ENCODE results near the gene RAPGEF2. TPM values are rescaled to one million over a fixed set of nuclear protein-coding genes. Genes with fewer than 3 reads are reported as not detected.
"Not testable (repeated sequence)": the region's sequence is repeated elsewhere in the genome, so short reads cannot be mapped to it uniquely, and the experiment has no call there.

The RAPGEF2 gene, protein sequence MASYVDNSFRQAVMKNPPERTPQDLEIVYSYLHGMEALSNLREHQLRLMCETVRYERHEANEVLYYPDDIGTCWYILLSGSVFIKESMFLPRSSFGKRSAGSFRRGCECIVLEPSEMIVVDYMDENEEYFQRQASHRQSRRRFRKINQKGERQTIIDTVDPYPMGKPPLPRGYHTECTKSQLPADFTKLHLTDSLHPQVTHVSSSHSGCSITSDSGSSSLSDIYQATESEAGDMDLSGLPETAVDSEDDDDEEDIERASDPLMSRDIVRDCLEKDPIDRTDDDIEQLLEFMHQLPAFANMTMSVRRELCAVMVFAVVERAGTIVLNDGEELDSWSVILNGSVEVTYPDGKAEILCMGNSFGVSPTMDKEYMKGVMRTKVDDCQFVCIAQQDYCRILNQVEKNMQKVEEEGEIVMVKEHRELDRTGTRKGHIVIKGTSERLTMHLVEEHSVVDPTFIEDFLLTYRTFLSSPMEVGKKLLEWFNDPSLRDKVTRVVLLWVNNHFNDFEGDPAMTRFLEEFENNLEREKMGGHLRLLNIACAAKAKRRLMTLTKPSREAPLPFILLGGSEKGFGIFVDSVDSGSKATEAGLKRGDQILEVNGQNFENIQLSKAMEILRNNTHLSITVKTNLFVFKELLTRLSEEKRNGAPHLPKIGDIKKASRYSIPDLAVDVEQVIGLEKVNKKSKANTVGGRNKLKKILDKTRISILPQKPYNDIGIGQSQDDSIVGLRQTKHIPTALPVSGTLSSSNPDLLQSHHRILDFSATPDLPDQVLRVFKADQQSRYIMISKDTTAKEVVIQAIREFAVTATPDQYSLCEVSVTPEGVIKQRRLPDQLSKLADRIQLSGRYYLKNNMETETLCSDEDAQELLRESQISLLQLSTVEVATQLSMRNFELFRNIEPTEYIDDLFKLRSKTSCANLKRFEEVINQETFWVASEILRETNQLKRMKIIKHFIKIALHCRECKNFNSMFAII (N-terminal part only)
- 10 to 100 TPM; 49.8 to 54.5 (median 50.0) TPM for polyA plus RNA-seq (ENCODE audit: insufficient read length in 3 of 3)

DNA sequence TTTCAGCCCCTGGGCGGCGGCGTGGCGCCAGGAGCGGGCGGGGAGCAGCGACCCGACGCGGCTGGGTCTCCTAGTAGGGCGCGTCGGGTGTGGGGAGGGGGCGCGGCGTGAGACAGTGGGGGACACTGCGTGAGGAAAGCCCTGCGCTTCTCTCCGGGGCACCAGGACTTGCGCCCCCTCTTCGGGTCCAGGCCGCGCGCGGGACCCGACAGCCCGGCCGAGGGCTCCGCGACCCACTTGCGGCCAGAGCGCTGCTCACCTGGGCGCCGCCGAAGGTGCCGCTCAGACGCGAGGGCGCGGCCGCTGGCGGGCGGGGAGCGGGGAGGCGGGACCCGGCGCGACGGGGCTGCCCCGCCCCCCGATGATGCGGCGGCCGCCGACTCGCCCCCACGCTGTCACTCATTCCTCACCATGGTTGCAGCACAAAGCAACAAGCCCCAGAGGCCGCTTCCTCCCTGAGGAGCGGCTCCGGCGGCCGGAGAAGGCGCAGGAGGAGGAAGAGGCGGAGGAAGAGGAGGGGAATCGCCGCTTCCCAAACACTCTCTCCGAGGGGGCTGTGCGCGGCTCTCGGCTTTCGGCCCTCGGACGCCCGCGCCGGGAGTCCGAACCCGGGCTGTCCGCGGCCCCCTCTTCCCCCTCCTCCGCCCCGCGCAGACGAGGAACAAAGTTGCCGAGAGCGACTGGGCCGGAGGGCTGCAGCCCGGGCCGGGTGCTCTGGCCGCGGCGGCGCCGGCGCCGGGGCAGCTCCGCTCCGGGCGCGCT, at the start of gene RAPGEF2:
Gene RAPGEF2 (plus strand): TSS at position 458 of the 762 bp plus-strand sequence. CDS start 1,084 bp downstream, outside the sequence.
- peak in 2 of 3 donors; percentile 85 to 88 for DNase-seq (ENCODE audit: low read depth in 3 of 3, low spot score in 2 of 3)

DNA sequence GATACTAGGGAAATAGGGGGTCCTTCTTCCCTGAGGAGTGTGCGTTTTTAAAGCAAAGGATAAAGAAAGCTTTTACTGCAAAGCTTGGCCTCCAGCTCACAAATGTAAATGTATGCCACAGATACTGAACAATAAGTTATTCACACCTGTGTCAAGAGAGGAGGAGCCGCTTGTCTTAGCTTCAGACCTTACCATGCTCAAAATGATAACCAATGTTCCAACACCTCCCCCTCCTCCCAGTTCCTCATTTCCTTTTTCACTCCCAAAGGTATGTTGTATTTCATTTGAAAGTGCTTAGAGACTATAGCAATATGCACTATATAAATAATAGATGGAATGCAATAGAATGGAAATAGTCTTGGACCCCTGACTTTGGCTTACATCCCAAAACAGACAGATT, 47.0 kb upstream of the RAPGEF2 start:
- DNase-seq (ENCODE audit: low read depth in 3 of 3, low spot score in 2 of 3) = no peak

DNA sequence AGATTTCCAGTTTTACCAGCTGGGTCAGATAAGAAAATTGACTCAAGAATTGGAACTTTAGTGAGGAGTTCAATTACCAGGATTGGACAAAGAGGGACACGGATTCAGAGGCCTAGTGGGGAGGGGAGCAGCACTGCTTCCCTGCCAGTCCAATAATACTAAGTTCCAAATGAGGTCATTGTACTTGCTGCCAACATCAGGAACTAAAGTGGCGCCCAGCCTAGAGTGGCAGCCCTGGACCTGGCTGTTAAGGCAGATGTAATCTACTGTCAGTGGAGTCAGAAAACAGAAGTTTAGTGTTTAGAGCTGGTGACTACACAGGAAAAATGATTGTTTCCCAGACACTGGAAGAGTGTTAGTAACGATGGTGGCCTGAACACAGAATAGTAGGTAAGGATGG, 42.7 kb upstream of the RAPGEF2 start:
- DNase-seq (ENCODE audit: low read depth in 3 of 3, low spot score in 2 of 3) = no peak

DNA sequence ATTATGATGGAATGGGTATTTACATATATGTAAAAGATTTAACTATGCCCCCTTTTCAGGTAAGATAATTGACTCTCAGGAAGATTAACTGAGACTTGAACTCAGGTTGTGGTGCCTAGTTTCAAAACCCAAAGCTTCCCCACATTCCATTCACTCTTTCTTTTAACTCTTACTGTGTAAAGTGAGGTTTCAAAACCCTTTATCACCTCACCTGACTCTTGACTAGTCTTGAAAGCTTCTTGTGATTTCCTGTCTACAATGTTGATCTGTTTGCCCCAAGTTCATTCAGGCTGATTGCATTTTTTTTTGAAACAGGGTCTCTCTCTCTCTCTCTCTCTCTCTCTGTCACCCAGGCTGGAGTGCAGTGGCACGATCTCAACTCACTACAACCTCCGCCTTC, 40.5 kb upstream of the RAPGEF2 start:
- no peak for DNase-seq (ENCODE audit: low read depth in 3 of 3, low spot score in 2 of 3)

DNA sequence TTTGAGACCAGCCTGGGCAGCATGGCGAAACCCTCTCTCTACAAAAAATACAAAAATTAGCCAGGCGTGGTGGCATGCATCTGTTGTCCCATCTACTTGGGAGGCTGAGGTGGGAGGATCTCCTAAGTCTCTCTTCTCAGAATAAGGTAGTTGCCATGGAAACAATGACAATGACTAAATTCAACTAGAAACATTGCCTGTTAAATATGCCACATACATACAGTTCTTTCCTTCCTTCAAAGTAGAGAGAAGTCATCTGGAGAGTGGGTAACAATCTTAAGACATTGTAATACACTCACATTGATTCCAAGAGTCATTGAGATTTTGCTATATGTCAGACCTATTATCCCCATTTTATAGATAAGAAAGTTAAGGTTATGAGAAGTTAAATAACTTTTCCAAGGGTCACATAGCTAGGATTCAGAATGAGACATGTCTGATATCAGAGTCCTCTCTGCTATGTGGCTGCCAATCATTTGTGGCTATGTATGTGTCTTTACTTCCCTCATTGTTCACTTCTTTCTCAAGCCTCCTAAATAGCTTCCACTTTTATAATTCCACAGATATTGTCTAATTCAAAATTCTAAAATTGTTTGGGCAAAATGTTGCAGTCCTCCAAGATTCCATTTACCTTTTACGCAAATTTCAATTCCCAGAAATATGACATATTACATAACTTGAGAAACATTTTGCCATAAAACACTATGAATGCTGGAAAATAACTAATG, 37.2 kb upstream of the RAPGEF2 start:
- DNase-seq (ENCODE audit: low read depth in 3 of 3, low spot score in 2 of 3) = no peak

DNA sequence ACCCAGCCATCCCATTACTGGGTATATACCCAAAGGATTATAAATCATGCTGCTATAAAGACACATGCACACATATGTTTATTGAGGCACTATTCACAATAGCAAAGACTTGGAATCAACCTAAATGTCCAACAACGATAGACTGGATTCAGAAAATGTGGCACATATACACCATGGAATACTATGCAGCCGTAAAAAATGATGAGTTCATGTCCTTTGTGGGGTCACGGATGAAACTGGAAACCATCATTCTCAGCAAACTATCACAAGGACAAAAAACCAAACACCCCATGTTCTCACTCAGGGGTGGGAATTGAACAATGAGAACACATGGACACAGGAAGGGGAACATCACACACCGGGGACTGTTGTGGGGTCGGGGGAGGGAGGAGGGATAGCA, 34.7 kb upstream of the RAPGEF2 start:
- DNase-seq (ENCODE audit: low read depth in 3 of 3, low spot score in 2 of 3) = not testable (repeated sequence)

DNA sequence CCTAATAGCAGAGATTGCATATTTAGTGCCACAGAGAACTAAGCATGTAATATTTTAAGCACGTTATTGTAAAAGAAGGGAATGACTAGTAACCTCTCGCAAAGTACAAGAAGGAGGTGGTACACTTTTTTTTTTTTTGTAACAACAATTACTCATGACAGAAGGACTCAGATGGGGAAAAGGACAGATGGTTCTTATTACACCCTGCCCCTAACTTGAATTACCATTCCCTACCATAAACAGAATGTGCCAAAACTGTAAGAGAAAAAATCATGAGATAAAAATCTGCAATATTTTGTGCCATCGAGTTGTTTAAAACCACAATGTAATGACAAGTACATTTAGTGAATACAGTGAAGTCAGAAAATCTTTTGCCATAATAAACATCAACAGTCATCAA, 33.0 kb upstream of the RAPGEF2 start:
- no peak for DNase-seq (ENCODE audit: low read depth in 3 of 3, low spot score in 2 of 3)

DNA sequence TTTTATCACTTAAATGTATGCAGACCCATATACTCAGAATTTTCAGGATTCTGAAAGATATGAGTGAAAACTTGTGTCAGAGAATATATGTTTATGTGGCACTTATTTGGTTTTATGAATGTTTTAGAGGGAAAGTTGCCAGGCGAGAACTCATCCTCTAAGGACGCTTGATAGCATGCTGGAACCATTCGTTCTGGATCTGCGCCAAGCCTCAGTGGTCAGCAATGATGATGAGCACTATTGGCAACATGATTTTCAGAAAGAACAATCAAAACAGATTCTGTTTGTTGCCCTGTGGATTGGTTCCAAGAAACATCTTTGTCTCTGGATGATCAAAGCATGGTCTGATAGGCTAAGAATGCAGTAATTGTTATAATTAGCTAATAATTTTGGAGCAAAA, 32.1 kb upstream of the RAPGEF2 start:
- no peak for DNase-seq (ENCODE audit: low read depth in 3 of 3, low spot score in 2 of 3)

DNA sequence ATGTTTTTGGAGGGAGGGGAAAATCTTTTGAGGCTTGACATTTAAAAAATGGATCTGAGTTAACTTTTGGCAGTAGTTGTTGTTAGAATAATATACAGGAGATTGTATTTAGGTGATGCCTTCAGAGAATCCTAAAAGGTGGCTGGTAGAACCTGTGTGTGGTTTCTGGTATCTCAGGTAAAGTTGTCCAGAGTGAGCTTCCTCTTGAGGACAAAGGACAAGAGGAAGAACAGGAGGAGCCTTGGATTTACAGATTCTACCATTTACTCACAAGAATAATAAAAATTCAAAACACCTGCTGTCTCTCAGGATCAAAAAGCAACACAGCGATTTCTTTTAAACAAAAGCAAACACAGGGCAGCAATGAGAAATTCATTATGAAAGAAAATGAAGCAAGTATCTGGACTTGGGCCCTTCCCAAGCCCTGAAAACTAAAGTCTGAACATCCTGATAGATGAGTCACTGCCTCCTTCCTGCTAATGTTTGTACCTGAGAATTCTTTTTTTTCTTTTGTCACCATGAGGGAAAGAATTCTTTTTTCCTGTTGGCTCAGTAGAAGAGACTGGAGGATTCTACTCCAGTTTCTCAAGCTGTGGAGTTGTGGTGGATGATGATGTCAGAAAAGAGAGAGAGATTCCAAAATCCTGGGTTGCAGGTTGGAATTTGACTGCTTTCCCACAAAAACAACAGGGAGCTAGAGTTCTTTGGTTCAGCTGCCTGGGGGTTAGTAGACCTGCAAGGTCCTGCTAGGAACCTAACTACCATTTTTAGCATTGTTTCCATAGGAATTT, 31.5 kb upstream of the RAPGEF2 start:
- DNase-seq (ENCODE audit: low read depth in 3 of 3, low spot score in 2 of 3) = no peak

DNA sequence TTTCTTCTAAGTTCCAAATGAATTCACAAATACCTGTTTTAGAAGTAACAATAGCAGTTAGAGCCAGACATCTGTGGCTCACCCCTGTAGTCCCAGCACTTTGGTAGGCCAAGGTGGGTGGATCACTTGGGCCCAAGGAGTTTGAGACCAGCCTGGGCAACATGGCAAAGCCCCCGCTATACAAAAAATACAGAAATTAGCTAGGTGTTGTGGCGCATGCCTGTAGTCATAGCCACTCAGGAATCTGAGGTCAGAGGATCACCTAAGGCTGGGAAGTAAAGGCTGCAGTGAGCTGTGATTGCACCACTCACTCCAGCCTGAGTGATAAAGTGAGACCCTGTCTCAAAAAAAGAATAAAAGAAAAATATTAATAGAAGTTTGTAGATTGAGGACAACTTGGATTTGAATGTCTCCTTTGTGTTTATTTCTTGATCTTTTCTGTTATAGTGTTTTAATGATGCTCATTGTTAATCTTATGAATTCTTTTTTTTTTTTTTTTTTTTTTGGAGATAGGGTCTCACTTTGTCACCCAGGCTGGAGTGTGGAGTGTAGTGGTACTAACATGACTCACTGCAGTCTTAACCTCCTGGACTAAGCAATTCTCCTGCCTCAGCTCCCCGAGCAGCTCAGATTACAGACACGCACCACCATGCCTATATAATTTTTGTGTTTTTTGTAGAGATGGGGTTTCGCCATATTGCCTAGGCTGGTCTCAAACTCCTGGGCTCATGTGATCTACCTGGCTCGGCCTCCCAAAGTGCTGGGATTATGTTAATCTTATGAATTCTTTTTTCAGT, 30.7 kb upstream of the RAPGEF2 start:
- DNase-seq (ENCODE audit: low read depth in 3 of 3, low spot score in 2 of 3) = no peak

DNA sequence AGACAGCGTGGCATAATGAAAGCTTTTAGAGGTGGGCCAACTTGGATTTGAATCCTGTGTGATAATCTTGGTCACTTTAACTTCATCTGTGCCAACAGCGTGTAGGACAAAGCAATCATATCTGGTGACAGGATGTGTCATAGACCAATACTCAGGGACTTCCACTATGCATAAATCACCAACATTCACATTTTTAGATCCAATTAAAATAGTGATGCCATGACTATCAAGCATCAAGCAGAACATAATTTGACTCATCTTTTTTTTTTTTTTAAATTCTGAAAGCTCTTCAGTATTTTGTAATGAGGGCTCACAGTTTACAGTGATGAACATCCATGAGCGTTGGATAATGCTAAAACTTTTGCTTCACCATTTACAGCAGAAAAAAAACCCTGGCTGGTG, 27.3 kb upstream of the RAPGEF2 start:
- DNase-seq (ENCODE audit: low read depth in 3 of 3, low spot score in 2 of 3) = no peak

DNA sequence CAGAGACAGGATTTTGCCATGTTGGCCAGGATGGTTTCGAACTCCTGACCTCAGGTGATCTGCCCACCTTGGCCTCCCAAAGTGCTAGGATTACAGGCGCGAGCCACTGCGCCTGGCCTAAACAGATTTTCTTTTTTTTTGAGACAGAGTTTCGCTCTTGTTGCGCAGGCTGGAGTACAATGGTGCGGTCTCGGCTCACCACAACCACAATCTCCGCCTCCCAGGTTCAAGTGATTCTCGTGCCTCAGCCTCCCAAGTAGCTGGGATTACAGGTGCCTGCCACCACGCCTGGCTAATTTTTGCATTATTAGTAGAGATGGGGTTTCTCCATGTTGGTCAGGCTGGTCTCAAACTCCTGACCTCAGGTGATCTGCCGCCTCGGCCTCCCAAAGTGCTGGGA, 25.9 kb upstream of the RAPGEF2 start:
- not testable (repeated sequence) for DNase-seq (ENCODE audit: low read depth in 3 of 3, low spot score in 2 of 3)

DNA sequence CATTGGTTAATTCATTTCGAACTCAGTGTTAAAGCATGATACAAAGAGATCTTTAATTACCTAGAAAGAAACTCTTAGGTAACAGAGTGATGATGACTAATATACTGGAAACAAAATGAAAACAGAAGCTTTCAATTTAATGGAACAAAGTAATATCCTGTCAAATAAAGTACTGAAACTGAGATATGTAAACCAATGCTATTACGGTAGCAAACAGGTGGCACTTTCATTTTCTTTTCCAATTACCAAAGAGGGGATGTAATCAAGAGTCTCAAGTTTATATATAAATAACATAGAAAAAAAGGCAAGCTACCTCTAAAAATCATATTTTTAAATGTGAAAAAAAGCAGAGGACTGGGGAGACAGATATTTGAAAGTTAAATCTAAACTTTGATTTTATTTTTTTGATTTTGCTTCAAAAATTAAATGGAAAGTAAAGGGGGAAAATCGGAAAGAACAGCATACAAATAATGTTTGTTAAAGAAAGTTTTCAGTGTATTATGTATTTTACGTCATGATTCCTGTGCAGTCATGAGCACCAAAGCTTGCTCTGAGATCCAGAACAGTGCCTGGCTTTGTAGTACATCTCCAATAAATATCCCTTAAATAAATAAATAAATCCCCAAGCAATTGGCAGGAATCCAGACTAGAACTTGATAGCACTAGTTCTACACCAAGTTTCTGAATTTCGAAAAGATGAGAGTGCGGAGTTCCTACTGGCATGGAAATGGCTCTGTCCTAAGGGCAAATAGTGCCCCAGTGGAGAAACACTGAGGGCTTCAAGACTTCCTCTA, 25.0 kb upstream of the RAPGEF2 start:
- DNase-seq (ENCODE audit: low read depth in 3 of 3, low spot score in 2 of 3) = no peak

DNA sequence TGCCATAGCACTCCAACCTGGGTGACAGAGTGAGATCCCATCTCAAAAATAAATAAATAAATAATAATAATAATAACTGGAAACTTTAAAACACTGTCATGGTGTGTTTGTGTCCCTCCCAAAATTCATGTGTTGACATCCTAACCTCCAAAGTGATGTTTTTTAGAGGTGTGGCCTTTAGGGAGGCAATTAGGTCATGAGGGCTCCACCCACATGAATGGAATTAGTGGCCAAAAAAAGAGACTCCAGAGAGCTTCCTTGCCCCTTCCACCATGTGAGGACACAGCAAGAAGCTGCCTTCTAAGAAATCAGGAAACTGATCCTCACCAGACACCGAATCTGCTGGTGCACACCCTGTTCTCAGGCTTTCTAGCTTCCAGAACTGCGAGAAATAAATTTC, 23.8 kb upstream of the RAPGEF2 start:
- no peak for DNase-seq (ENCODE audit: low read depth in 3 of 3, low spot score in 2 of 3)

DNA sequence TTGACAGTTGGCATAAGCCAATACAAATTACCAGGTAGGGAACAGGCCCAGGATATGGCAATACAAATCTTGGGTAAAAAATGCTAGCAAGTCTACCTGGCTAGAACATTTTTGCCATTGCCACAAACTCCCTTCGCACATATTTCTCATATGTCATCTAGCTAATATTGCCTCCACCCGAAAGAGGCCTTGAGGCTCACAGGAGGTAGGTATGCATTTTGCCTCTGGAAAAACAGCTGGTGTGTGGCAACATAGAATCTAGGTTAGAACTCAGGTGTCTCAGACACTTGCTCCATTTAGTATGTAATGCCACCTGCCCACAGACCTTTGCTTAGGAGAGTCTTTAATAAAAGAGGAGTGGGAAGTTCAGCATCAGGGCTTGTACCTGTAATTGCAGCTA, 16.3 kb upstream of the RAPGEF2 start:
- no peak for DNase-seq (ENCODE audit: low read depth in 3 of 3, low spot score in 2 of 3)

DNA sequence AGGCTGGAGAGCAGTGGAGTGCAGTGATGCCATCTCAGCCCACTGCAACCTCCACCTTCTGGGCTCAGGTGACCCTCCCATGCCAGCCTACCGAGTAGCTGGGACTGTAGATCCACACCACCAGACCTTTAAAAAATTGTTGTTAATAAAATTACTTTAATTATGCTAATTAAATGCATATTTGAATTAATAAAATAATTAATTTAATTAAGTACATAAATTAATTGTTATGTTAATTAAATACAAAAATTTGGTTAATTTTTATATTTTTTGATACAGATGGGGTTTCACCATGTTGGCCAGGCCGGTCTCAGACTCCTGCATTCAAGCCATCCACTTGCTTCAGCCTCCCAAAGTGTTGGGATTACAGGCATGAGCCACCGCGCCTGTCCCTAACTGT, 12.6 kb upstream of the RAPGEF2 start:
- DNase-seq (ENCODE audit: low read depth in 3 of 3, low spot score in 2 of 3) = no peak

DNA sequence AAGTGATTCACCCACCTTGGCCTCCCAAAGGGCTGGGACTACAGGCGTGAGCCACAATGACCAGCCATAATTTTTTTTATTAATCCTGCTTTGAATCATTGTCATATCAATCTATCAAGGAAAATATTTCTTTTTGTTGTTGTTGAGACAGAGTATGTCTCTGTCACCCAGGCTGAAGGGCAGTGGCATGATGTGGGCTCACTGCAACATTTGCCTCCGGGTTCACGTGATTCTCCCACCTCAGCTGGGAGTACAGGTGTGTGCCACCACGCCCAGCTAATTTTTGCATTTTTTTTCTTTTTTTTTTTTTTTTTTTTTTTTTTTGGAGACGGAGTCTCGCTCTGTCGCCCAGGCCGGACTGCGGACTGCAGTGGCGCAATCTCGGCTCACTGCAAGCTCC, 8.7 kb upstream of the RAPGEF2 start:
- DNase-seq (ENCODE audit: low read depth in 3 of 3, low spot score in 2 of 3) = not testable (repeated sequence)

DNA sequence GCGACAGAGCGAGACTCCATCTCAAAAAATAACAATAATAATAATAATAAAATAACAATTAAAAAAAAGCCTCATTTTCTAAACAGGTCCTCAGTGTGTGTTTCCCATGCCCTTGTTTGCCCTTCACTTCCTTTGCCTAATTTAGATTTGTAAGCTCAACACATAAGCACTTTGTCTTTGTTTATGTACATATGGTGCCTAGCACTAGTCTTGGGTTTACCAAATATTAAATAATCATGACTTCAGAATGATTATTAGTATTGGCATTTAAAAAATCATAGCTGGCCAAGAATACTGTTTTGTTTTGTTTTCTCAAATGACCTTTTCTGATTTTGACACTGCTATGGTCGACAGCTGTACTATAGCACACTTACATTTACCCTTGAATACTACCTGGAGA, 6.4 kb upstream of the RAPGEF2 start:
- DNase-seq (ENCODE audit: low read depth in 3 of 3, low spot score in 2 of 3) = no peak

Measured in right renal cortex interstitium (tissue), 3 donors.